Mucosa of rectum (tissue), 2 donors: ENCODE measurements around the gene LINC01488.

ENCODE experiments used
- H3K27ac ChIP-seq, 2 donors: one replicate each; pipeline ENCODE4 v1.7.0; 2013; ENCODE audit warnings: inconsistent platforms in 2 of 2, low read depth in 2 of 2, low read length in 2 of 2
- H3K27me3 ChIP-seq, 2 donors: one replicate each; pipeline ENCODE4 v1.7.0; 2013; ENCODE audit warnings: low read length in 2 of 2; ENCODE audit not compliant: control insufficient read depth in 2 of 2, insufficient read depth in 2 of 2
- H3K36me3 ChIP-seq, 2 donors: one replicate each; pipeline ENCODE4 v1.7.0; 2013; ENCODE audit warnings: low read length in 2 of 2; ENCODE audit not compliant: control insufficient read depth in 2 of 2, insufficient read depth in 2 of 2
- H3K4me1 ChIP-seq, 2 donors: one replicate each; pipeline ENCODE4 v1.7.0; 2013; ENCODE audit warnings: low read length in 2 of 2, mild to moderate bottlenecking in 1 of 2; ENCODE audit not compliant: control insufficient read depth in 2 of 2, insufficient read depth in 2 of 2
- H3K4me3 ChIP-seq, 2 donors: one replicate each; pipeline ENCODE4 v1.7.0; 2013; ENCODE audit warnings: low read length in 2 of 2
- H3K9ac ChIP-seq, 2 donors: one replicate each; pipeline ENCODE4 v1.7.0; 2013; ENCODE audit warnings: low read length in 2 of 2, low read depth in 1 of 2, mild to moderate bottlenecking in 1 of 2
- H3K9me3 ChIP-seq, 2 donors: one replicate each; pipeline ENCODE4 v1.7.0; 2013; ENCODE audit warnings: low read length in 2 of 2; ENCODE audit not compliant: control insufficient read depth in 2 of 2
- donor health status: healthy.
- donor health status: Normal muscosa, but diverticular disease.

Gene LINC01488

GRCh38 chr11:69531071-69531716 is 49.7 kb downstream of the LINC01488 start:
- no peaks in the 10 kb centered on the region for H3K36me3 ChIP-seq
- H3K4me3 ChIP-seq, result no peak overlapping the region
- H3K4me1 ChIP-seq, result no peaks in the 10 kb centered on the region
- H3K27me3 ChIP-seq, result no peaks in the 10 kb centered on the region
- no peak overlapping the region for H3K27ac ChIP-seq
- no peak overlapping the region for H3K9ac ChIP-seq
- H3K9me3 ChIP-seq, result no peaks in the 10 kb centered on the region

- Histone ChIP-seq H3K9ac (no peak overlapping the region), H3K27ac (no peak overlapping the region), H3K4me1 (no peaks in the 10 kb centered on the region), H3K36me3 (no peaks in the 10 kb centered on the region), H3K27me3 (no peaks in the 10 kb centered on the region), H3K9me3 (no peaks in the 10 kb centered on the region), H3K4me3 (no peak overlapping the region)
Observed at GRCh38 chr11:69531717-69532088, 50.2 kb downstream of the LINC01488 start.

GRCh38 chr11:69533296-69534165 is 52.1 kb downstream of the LINC01488 start:
- Histone ChIP-seq H3K4me3 (no peak overlapping the region), H3K9me3 (no peaks in the 10 kb centered on the region), H3K36me3 (no peaks in the 10 kb centered on the region), H3K9ac (no peak overlapping the region), H3K27ac (no peak overlapping the region), H3K27me3 (no peaks in the 10 kb centered on the region), H3K4me1 (no peaks in the 10 kb centered on the region)

- Histone ChIP-seq H3K36me3 (no peaks in the 10 kb centered on the region), H3K9me3 (no peaks in the 10 kb centered on the region), H3K4me3 (no peak overlapping the region), H3K4me1 (no peaks in the 10 kb centered on the region), H3K27me3 (no peaks in the 10 kb centered on the region), H3K27ac (no peak overlapping the region), H3K9ac (no peak overlapping the region)
Observed at GRCh38 chr11:69534166-69534530, 52.7 kb downstream of the LINC01488 start.

DNA sequence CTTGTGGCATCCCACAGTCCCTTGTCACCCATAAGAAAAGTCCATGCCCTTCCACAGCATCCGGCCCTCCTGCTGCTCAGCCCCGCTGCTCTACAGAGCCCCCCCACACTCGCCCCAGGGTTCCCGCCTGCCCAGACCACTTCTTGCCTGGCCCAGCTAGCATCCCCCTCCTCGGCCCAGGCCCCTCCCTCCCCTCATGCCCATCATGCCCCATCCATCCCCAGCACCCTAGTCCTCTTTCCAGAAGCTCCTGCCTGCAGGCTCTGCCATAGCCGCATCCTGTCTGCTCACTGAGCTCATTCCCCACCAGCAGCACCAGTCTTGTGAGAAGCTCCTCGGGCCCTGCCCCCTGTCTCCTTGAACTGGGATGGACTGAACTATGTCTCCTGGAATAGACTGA is 54.4 kb downstream of the LINC01488 start:
- Histone ChIP-seq H3K4me3 (no peak overlapping the region), H3K27me3 (no peaks in the 10 kb centered on the region), H3K9me3 (no peaks in the 10 kb centered on the region), H3K27ac (no peak overlapping the region), H3K4me1 (peaks cover 0 to 4% of the 10 kb centered on the region in 2 donors), H3K36me3 (no peaks in the 10 kb centered on the region), H3K9ac (no peak overlapping the region)

DNA sequence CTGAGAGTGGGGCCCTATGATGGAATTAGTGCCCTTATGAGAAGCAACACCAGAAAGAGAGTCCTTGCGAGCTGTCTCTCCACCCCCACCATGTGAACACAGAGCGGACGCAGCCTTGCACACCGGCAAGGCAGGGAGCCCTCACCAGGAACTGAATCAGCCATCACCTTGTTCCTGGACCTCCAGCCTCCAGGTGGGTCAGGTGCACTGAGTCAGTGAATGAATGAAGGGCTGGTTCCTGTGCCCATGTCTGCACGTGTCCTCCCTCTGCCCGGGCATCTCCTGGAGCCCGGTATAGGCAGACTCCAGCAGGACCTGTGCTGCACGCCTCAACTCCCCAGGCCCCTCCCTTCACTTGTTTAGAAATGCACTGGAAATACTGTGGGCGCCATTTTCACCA is 54.9 kb downstream of the LINC01488 start:
- peaks cover 0 to 4% of the 10 kb centered on the region in 2 donors for H3K4me1 ChIP-seq
- no peaks in the 10 kb centered on the region for H3K36me3 ChIP-seq
- no peaks in the 10 kb centered on the region for H3K9me3 ChIP-seq
- no peak overlapping the region for H3K9ac ChIP-seq
- H3K4me3 ChIP-seq, result no peak overlapping the region
- no peak overlapping the region for H3K27ac ChIP-seq
- no peaks in the 10 kb centered on the region for H3K27me3 ChIP-seq

DNA sequence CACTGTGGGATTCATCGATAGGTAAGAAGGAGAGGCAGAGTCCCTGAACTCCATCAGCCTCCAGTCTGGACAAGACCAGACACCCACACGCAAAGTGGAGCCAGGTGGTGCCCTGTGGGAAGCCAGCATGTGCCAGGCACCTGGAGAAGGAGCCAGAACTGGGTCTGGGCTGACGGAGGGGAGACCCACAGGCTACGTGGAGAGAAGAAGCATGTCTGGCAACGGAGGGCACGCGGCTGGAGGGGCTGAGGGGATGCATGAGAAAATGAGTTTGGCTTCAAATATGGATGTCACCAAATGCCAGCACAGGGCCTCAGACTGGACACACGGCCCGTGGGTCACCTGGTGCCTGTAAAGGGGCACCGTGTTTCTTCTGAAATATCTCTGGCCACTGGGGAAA is 55.7 kb downstream of the LINC01488 start:
- Histone ChIP-seq H3K27ac (no peak overlapping the region), H3K9me3 (no peaks in the 10 kb centered on the region), H3K4me3 (no peak overlapping the region), H3K9ac (no peak overlapping the region), H3K36me3 (no peaks in the 10 kb centered on the region), H3K27me3 (no peaks in the 10 kb centered on the region), H3K4me1 (peaks cover 0 to 4% of the 10 kb centered on the region in 2 donors)

GRCh38 chr11:69537855-69538640 is 56.6 kb downstream of the LINC01488 start:
- no peaks in the 10 kb centered on the region for H3K9me3 ChIP-seq
- no peak overlapping the region for H3K9ac ChIP-seq
- H3K36me3 ChIP-seq, result no peaks in the 10 kb centered on the region
- H3K4me3 ChIP-seq, result no peak overlapping the region
- peaks cover 0 to 4% of the 10 kb centered on the region in 2 donors for H3K4me1 ChIP-seq
- no peaks in the 10 kb centered on the region for H3K27me3 ChIP-seq
- no peak overlapping the region for H3K27ac ChIP-seq

- H3K36me3 ChIP-seq, result no peaks in the 10 kb centered on the region
- no peak overlapping the region for H3K9ac ChIP-seq
- no peaks in the 10 kb centered on the region for H3K9me3 ChIP-seq
- no peaks in the 10 kb centered on the region for H3K27me3 ChIP-seq
- H3K4me3 ChIP-seq, result no peak overlapping the region
- H3K27ac ChIP-seq, result no peak overlapping the region
- peaks cover 0 to 4% of the 10 kb centered on the region in 2 donors for H3K4me1 ChIP-seq
Observed at GRCh38 chr11:69538854-69539253, 57.4 kb downstream of the LINC01488 start.
